SHP77 (cell line): Measurements from ENCODE around the gene HIVEP2.

Experiments used
- DNase-seq, 2 experiments: peaks; one replicate each; lab custom pipeline; 2025; lab: John Stamatoyannopoulos, UW

The HIVEP2 gene

GRCh38 chr6:142892254-142893021 is 52.5 kb downstream of the HIVEP2 start:
- DNase-seq, result no peak

GRCh38 chr6:142891454-142891853 is 53.5 kb downstream of the HIVEP2 start:
- DNase-seq, result no peak

GRCh38 chr6:142888456-142888855 is 56.5 kb downstream of the HIVEP2 start:
- DNase-seq, result no peak

GRCh38 chr6:142887517-142887916 is 57.5 kb downstream of the HIVEP2 start:
- DNase-seq, result no peak

- no peak for DNase-seq
Observed at GRCh38 chr6:142886431-142887170, 58.4 kb downstream of the HIVEP2 start.

GRCh38 chr6:142885182-142885867 is 59.7 kb downstream of the HIVEP2 start:
- peak; percentile 81 to 84 for DNase-seq

- DNase-seq, result no peak
Observed at GRCh38 chr6:142884214-142885035, 60.6 kb downstream of the HIVEP2 start.

- DNase-seq, result no peak
Observed at GRCh38 chr6:142883011-142883410, 62.0 kb downstream of the HIVEP2 start.

- no peak for DNase-seq
Observed at GRCh38 chr6:142881761-142882160, 63.2 kb downstream of the HIVEP2 start.

- DNase-seq, result no peak
Observed at GRCh38 chr6:142881290-142881689, 63.7 kb downstream of the HIVEP2 start.

- DNase-seq, result no peak
Observed at GRCh38 chr6:142880201-142880600, 64.8 kb downstream of the HIVEP2 start.

GRCh38 chr6:142879527-142879926 is 65.4 kb downstream of the HIVEP2 start:
- DNase-seq, result no peak

- no peak for DNase-seq
Observed at GRCh38 chr6:142879076-142879475, 65.9 kb downstream of the HIVEP2 start.

- DNase-seq, result no peak
Observed at GRCh38 chr6:142878407-142878806, 66.6 kb downstream of the HIVEP2 start.

- no peak for DNase-seq
Observed at GRCh38 chr6:142874676-142875075, 70.3 kb downstream of the HIVEP2 start.

GRCh38 chr6:142872376-142872775 is 72.6 kb downstream of the HIVEP2 start:
- DNase-seq, result no peak

- no peak for DNase-seq
Observed at GRCh38 chr6:142871910-142872331, 73.1 kb downstream of the HIVEP2 start.

GRCh38 chr6:142870787-142871415 is 74.1 kb downstream of the HIVEP2 start:
- DNase-seq, result no peak

GRCh38 chr6:142868917-142869316 is 76.1 kb downstream of the HIVEP2 start:
- DNase-seq, result no peak

- DNase-seq, result peak in 1 of 2 experiments; percentile 18
Observed at GRCh38 chr6:142867988-142868812, 76.8 kb downstream of the HIVEP2 start.
